Stimulated activated CD8-positive, alpha-beta memory T cell treated with anti-CD3 and anti-CD28 coated beads, Interleukin-15, amount 100 ng/mL, for 1 hour (primary cell): ENCODE measurements around the gene PAX5.

Source experiments
- DNase-seq: peaks from one replicate; pipeline ENCODE4 v3.0.0-alpha.2; 2020; ENCODE audit warnings: low read depth

PAX5 gene

GRCh38 chr9:36933676-36934215, 100.3 kb downstream of the PAX5 start:
- no peak for DNase-seq

- DNase-seq: no peak
Observed at GRCh38 chr9:36932198-36932597, 101.9 kb downstream of the PAX5 start.

- no peak for DNase-seq
Observed at GRCh38 chr9:36930941-36931340, 103.1 kb downstream of the PAX5 start.

GRCh38 chr9:36929350-36929675, 104.8 kb downstream of the PAX5 start:
- DNase-seq: no peak

- no peak for DNase-seq
Observed at GRCh38 chr9:36928670-36929349, 105.3 kb downstream of the PAX5 start.

- DNase-seq: no peak
Observed at GRCh38 chr9:36928210-36928609, 105.9 kb downstream of the PAX5 start.

GRCh38 chr9:36924757-36925432, 109.2 kb downstream of the PAX5 start:
- DNase-seq: no peak

- DNase-seq: no peak
Observed at GRCh38 chr9:36924071-36924470, 110.0 kb downstream of the PAX5 start.

- DNase-seq: no peak
Observed at GRCh38 chr9:36923025-36923625, 110.9 kb downstream of the PAX5 start.

GRCh38 chr9:36922548-36922947, 111.5 kb downstream of the PAX5 start:
- DNase-seq: no peak

- DNase-seq: no peak
Observed at GRCh38 chr9:36914212-36914577, 119.9 kb downstream of the PAX5 start.

GRCh38 chr9:36913393-36914211, 120.5 kb downstream of the PAX5 start:
- no peak for DNase-seq

- DNase-seq: no peak
Observed at GRCh38 chr9:36912620-36913019, 121.4 kb downstream of the PAX5 start.

- no peak for DNase-seq
Observed at GRCh38 chr9:36911601-36912412, 122.3 kb downstream of the PAX5 start.

GRCh38 chr9:36911037-36911436, 123.0 kb downstream of the PAX5 start:
- no peak for DNase-seq

GRCh38 chr9:36906492-36906891, 127.6 kb downstream of the PAX5 start:
- DNase-seq: no peak

- no peak for DNase-seq
Observed at GRCh38 chr9:36905101-36906066, 128.7 kb downstream of the PAX5 start.

GRCh38 chr9:36903541-36904435, 130.3 kb downstream of the PAX5 start:
- no peak for DNase-seq

GRCh38 chr9:36902861-36903524, 131.1 kb downstream of the PAX5 start:
- no peak for DNase-seq
